ENCODE results near the gene DBR1.

- no peak for TF ChIP-seq HNRNPH1 (optimal IDR thresholded peaks at IDR 0.05; ENCODE audit: low read depth, low read length)
- no peak for TF ChIP-seq SIN3A (IDR thresholded peaks at IDR 0.05; ENCODE audit: borderline replicate concordance, low read depth, low read length)
- no peak for TF ChIP-seq U2AF1 (optimal IDR thresholded peaks at IDR 0.05; ENCODE audit: low read depth, low read length)
- no peak for TF ChIP-seq ZFAT (CRISPR knock-in tag; conservative IDR thresholded peaks at IDR 0.05)
- TF ChIP-seq ATF3 (CRISPR knock-in tag; IDR thresholded peaks at IDR 0.05) = no peak
- no peak for TF ChIP-seq ELK4 (CRISPR knock-in tag; IDR thresholded peaks at IDR 0.05; ENCODE audit: borderline replicate concordance)
- no peak for TF ChIP-seq DPF2 (CRISPR knock-in tag; IDR thresholded peaks at IDR 0.05; ENCODE audit: borderline replicate concordance, low read depth)
- no peak for TF ChIP-seq IRF1 (CRISPR knock-in tag; IDR thresholded peaks at IDR 0.05; ENCODE audit: low read depth)
- no peak for TF ChIP-seq HCFC1 (IDR thresholded peaks at IDR 0.05; ENCODE audit: low read depth, low read length)
- no peak for TF ChIP-seq FOXK2 (IDR thresholded peaks at IDR 0.05)
- no peak for TF ChIP-seq CTCF (CRISPR knock-in tag; IDR thresholded peaks at IDR 0.05)
- no peak for TF ChIP-seq ZNF556 (CRISPR knock-in tag; IDR thresholded peaks at IDR 0.05; ENCODE audit: borderline replicate concordance)
- TF ChIP-seq ZNF703 (CRISPR knock-in tag; IDR thresholded peaks at IDR 0.05; ENCODE audit: borderline replicate concordance) = no peak
Measured at GRCh38 chr3:138222942-138223287, 48.2 kb upstream of the DBR1 start.
